Neural cell (in vitro differentiated cells): Measurements from ENCODE around the gene MSANTD4. TPM values are rescaled to one million over a fixed set of nuclear protein-coding genes. Genes with fewer than 3 reads are reported as not detected.

ENCODE experiments used
- H2AFZ ChIP-seq: fragments of 200-600, 300-800 bp; sonication (generic), shearing (Covaris generic); 2 replicates; pipeline ENCODE4 v1.6.0; 2014; ENCODE audit warnings: low read depth, mild to moderate bottlenecking, antibody characterized with exemption, low read length, moderate library complexity
- H3F3A ChIP-seq: fragments of 200-600 bp; shearing (Covaris generic); 2 replicates; pipeline ENCODE4 v1.6.1; 2016; ENCODE audit warnings: mild to moderate bottlenecking, moderate library complexity, mixed read lengths, antibody characterized with exemption, low read length; ENCODE audit not compliant: insufficient read depth, poor library complexity, severe bottlenecking
- H3K27ac ChIP-seq: fragments of 200-600, 300-800 bp; sonication (generic), shearing (Covaris generic); 2 replicates; pipeline ENCODE4 v1.5.1; 2014; ENCODE audit warnings: mild to moderate bottlenecking, low read length, moderate library complexity
- H3K27me3 ChIP-seq: fragments of 300-800, 200-600 bp; sonication (generic), shearing (Covaris generic); 2 replicates; pipeline ENCODE4 v1.6.0; 2014; ENCODE audit warnings: mild to moderate bottlenecking, low read depth, low read length, moderate library complexity; ENCODE audit not compliant: insufficient read depth
- H3K36me3 ChIP-seq: fragments of 300-800, 200-600 bp; sonication (generic), shearing (Covaris generic); 2 replicates; pipeline ENCODE4 v1.5.1; 2014; ENCODE audit warnings: mild to moderate bottlenecking, antibody characterized with exemption, low read length, moderate library complexity; ENCODE audit not compliant: insufficient read depth
- H3K4me2 ChIP-seq: fragments of 300-800, 200-600 bp; sonication (generic), shearing (Covaris generic); 2 replicates; pipeline ENCODE4 v1.6.0; 2014; ENCODE audit warnings: mild to moderate bottlenecking, low read length
- H3K4me3 ChIP-seq: fragments of 300-800, 200-600 bp; sonication (generic), shearing (Covaris generic); 2 replicates; pipeline ENCODE4 v1.5.1; 2014; ENCODE audit warnings: mild to moderate bottlenecking, low read length, moderate library complexity
- H3K79me2 ChIP-seq: fragments of 200-600 bp; shearing (Covaris generic); replicated peaks from 2 replicates; pipeline ENCODE4 v1.6.0; 2014; ENCODE audit warnings: mild to moderate bottlenecking, low read length, moderate library complexity; ENCODE audit not compliant: insufficient read depth
- H3K9ac ChIP-seq: fragments of 300-800, 200-600 bp; sonication (generic), shearing (Covaris generic); 2 replicates; pipeline ENCODE4 v1.6.1; 2016; ENCODE audit warnings: mild to moderate bottlenecking, low read length, mixed read lengths
- H3K9me2 ChIP-seq: fragments of 200-600 bp; shearing (Covaris generic); 2 replicates; pipeline ENCODE4 v1.6.1; 2016; ENCODE audit warnings: mild to moderate bottlenecking, low read length, mixed read lengths; ENCODE audit not compliant: insufficient read depth
- H3K9me3 ChIP-seq: fragments of 200-600, 300-800 bp; sonication (generic), shearing (Covaris generic); 2 replicates; pipeline ENCODE4 v1.6.1; 2016; ENCODE audit warnings: mild to moderate bottlenecking, mixed run types, low read length, moderate library complexity, mixed read lengths
- H4K20me1 ChIP-seq: fragments of 200-600 bp; shearing (Covaris generic); 2 replicates; pipeline ENCODE4 v1.6.1; 2016; ENCODE audit warnings: mild to moderate bottlenecking, mixed run types; ENCODE audit not compliant: insufficient read depth
- CTCF ChIP-seq: fragments of 450-650 bp; IDR thresholded peaks from 2 replicates; pipeline ENCODE4 v1.5.1; 2014; ENCODE audit warnings: antibody characterized with exemption, mild to moderate bottlenecking, moderate library complexity; ENCODE audit not compliant: poor library complexity, severe bottlenecking
- EP300 ChIP-seq: fragments of 450-650 bp; conservative IDR thresholded peaks from 2 replicates; pipeline ENCODE4 v1.6.1; 2014; ENCODE audit warnings: antibody characterized with exemption, mild to moderate bottlenecking, moderate library complexity; ENCODE audit not compliant: poor library complexity, severe bottlenecking
- EZH2 ChIP-seq: fragments of 200-600, 300-800 bp; shearing (Covaris generic), sonication (generic); IDR thresholded peaks from 2 replicates; pipeline ENCODE4 v1.6.1; 2014; ENCODE audit warnings: antibody characterized with exemption, low read length, borderline replicate concordance, mild to moderate bottlenecking; ENCODE audit not compliant: insufficient read depth, poor library complexity, severe bottlenecking
- MXI1 ChIP-seq: fragments of 450-650 bp; conservative IDR thresholded peaks from 2 replicates; pipeline ENCODE4 v1.6.1; 2014; ENCODE audit warnings: antibody characterized with exemption, mild to moderate bottlenecking; ENCODE audit not compliant: poor library complexity, severe bottlenecking
- POLR2AphosphoS5 ChIP-seq: IDR thresholded peaks from 2 replicates; pipeline ENCODE4 v1.6.1; 2012
- RAD21 ChIP-seq: fragments of 450-650 bp; conservative IDR thresholded peaks from 2 replicates; pipeline ENCODE4 v1.6.1; 2014; ENCODE audit warnings: antibody characterized with exemption, mild to moderate bottlenecking, moderate library complexity
- SMC3 ChIP-seq: fragments of 450-650 bp; conservative IDR thresholded peaks from 2 replicates; pipeline ENCODE4 v1.6.1; 2014; ENCODE audit warnings: antibody characterized with exemption, mild to moderate bottlenecking, moderate library complexity; ENCODE audit not compliant: poor library complexity
- TAF1 ChIP-seq: IDR thresholded peaks from 2 replicates; pipeline ENCODE4 v1.6.1; 2012; ENCODE audit warnings: low read depth
- polyA plus RNA-seq: library from polyadenylated mRNA; depleted of rRNA; stranded (reverse); fragments of >200 nt; gene quantifications from 2 replicates; pipeline ENCODE4 v1.2.3, GENCODE V29; 2014
- TF ChIP-seq, protein P1 (sequence below): IDR thresholded peaks from 2 replicates; pipeline ENCODE4 v1.6.1; 2012; ENCODE audit warnings: borderline replicate concordance

Gene MSANTD4
- polyA plus RNA-seq, 1 donor from 2014 or later = 48.4 TPM

DNA sequence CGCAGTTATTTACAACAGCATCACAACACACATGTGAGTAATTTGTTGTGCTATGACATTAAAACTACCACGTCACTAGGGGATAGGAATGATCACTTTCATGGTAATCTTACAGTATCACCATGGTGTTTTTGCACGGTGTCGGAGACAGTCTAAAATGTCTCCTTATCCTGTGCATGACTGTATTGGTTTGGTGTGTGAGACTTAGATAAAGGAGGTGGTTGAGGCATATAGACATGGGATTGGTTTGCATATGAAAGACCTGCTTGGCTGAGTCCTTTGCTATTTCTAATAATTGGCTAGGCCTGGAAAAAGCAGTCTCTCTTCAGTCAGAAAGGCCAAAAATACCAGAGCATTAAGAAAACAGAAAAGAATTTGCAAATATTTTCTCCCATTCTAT, 30.2 kb downstream of the MSANTD4 start:
- Histone ChIP-seq H3K79me2 (no peaks in the 10 kb centered on the region), H3K36me3 (peaks cover 3% of the 10 kb centered on the region), H3K4me2 (no peak overlapping the region), H3F3A (no peaks in the 10 kb centered on the region), H3K9ac (no peak overlapping the region), H3K9me2 (no peaks in the 10 kb centered on the region), H3K27ac (no peak overlapping the region), H3K9me3 (no peaks in the 10 kb centered on the region), H4K20me1 (no peaks in the 10 kb centered on the region), H2AFZ (no peak overlapping the region), H3K4me3 (no peak overlapping the region), H3K27me3 (no peaks in the 10 kb centered on the region)
- TF ChIP-seq, protein P1, sequence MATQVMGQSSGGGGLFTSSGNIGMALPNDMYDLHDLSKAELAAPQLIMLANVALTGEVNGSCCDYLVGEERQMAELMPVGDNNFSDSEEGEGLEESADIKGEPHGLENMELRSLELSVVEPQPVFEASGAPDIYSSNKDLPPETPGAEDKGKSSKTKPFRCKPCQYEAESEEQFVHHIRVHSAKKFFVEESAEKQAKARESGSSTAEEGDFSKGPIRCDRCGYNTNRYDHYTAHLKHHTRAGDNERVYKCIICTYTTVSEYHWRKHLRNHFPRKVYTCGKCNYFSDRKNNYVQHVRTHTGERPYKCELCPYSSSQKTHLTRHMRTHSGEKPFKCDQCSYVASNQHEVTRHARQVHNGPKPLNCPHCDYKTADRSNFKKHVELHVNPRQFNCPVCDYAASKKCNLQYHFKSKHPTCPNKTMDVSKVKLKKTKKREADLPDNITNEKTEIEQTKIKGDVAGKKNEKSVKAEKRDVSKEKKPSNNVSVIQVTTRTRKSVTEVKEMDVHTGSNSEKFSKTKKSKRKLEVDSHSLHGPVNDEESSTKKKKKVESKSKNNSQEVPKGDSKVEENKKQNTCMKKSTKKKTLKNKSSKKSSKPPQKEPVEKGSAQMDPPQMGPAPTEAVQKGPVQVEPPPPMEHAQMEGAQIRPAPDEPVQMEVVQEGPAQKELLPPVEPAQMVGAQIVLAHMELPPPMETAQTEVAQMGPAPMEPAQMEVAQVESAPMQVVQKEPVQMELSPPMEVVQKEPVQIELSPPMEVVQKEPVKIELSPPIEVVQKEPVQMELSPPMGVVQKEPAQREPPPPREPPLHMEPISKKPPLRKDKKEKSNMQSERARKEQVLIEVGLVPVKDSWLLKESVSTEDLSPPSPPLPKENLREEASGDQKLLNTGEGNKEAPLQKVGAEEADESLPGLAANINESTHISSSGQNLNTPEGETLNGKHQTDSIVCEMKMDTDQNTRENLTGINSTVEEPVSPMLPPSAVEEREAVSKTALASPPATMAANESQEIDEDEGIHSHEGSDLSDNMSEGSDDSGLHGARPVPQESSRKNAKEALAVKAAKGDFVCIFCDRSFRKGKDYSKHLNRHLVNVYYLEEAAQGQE = no peak
- TF ChIP-seq SMC3 (no peak), TAF1 (no peak), CTCF (no peak), RAD21 (no peak), MXI1 (no peak), EP300 (no peak), POLR2AphosphoS5 (no peak), EZH2 (no peak)

- Histone ChIP-seq H2AFZ (no peak overlapping the region), H3K79me2 (no peaks in the 10 kb centered on the region), H3K4me2 (no peak overlapping the region), H4K20me1 (no peaks in the 10 kb centered on the region), H3K9me2 (no peaks in the 10 kb centered on the region), H3F3A (no peaks in the 10 kb centered on the region), H3K4me3 (no peak overlapping the region), H3K36me3 (peaks cover 3% of the 10 kb centered on the region), H3K9ac (no peak overlapping the region), H3K27me3 (no peaks in the 10 kb centered on the region), H3K9me3 (no peaks in the 10 kb centered on the region), H3K27ac (no peak overlapping the region)
- TF ChIP-seq EP300 (no peak), POLR2AphosphoS5 (no peak), RAD21 (no peak), CTCF (no peak), TAF1 (no peak), SMC3 (no peak), MXI1 (no peak), EZH2 (no peak)
- TF ChIP-seq, protein P1 = no peak
Observed at GRCh38 chr11:105989124-105989523, 32.9 kb downstream of the MSANTD4 start.
